ENCODE measurements around the gene IVL.

The IVL gene

GRCh38 chr1:152869808-152870419 is 38.4 kb upstream of the IVL start:
- DNase-seq (ENCODE audit: low read depth) = peak; percentile 18
- H3K4me3 ChIP-seq (ENCODE audit: low read depth, low read length) = no peak overlapping the region
- TF ChIP-seq CTCF (IDR thresholded peaks at IDR 0.05; ENCODE audit: low read depth, low read length, missing control alignments) = peak; percentile 79

DNA sequence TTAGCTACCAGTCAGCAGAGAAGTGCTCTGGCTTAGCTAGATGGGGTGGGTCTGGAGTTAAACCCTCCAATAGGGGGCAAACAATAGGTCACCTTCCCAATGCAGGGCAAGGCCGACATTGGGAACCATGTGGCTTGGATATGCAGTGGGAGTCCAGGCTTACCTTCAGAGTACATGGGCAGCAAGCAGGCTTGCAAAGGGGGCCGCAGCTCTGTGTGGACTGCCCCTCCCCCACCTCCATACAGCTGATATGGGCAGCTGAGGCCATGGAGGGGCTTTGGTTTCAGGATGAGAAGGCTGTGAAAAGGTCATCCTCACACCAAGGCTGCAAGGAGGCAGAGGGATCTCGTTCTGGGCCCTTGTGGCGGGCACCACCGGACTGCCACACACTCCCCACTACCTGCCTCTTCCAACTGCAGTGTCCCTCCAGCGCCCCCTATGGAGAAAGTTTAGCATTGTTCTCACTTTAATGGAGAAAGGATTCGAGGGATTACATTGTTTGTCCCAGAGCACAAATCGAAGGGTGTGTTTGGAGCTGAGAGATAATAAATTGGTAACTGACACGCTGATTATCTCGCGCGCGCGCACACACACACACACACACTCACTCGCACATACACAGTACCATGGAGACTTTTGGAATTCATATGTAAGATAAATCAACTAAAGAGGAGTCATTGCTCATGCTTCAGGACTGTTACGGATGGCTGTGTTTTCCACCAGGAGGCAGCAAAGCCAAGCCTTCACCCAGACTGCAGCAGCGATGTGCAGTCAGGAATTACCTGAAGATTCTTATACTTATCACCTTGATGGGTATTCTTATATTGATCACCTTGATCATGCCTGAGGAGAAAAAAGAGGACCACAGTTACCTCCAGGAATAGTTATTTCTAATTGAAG is 37.3 kb upstream of the IVL start:
- no peak overlapping the region for H3K4me3 ChIP-seq (ENCODE audit: low read depth, low read length)
- no peak for DNase-seq (ENCODE audit: low read depth)
- peak; percentile 42 for TF ChIP-seq CTCF (IDR thresholded peaks at IDR 0.05; ENCODE audit: low read depth, low read length, missing control alignments)

DNA sequence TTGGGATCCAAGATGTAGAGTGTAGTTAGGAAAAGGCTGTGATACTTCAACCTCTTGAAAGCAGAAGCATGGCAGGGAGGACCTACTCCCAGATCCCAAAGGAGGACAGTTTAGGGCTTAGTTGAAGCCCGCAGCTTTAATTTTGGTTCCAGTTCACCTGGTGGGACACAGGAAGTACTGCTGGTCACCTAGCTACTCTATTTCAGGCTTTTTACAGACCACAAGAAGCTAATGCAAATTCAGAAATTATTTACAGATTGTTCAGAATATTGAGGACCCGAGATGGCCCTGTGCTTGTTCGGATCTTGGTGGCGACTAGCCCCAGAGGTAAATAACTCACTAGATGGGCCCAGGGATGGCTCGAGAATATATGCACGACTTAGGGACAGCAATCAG is 36.6 kb upstream of the IVL start:
- no peak for TF ChIP-seq CTCF (IDR thresholded peaks at IDR 0.05; ENCODE audit: low read depth, low read length, missing control alignments)
- H3K4me3 ChIP-seq (ENCODE audit: low read depth, low read length) = no peak overlapping the region; the same call in 1 of the 2 replicates
- no peak for DNase-seq (ENCODE audit: low read depth)

DNA sequence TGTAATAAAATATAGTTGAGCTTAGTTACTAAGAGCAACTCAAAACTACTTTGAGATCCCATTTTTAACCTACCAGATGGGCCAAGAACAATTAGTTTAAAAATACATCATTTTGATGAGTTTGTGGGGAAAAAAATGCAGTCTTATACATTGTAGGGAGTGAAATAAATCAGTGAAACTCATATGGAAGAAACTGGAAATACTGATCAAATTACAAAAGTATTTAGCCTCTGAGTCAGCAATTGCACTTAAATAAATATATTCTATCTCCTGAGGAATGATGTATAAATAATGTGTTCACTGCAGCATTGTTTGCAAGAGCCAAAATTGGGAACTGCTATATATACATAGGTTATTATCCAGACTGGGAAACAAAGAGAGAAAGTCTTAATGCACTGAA is 34.9 kb upstream of the IVL start:
- DNase-seq (ENCODE audit: low read depth) = no peak
- H3K4me3 ChIP-seq (ENCODE audit: low read depth, low read length) = no peak overlapping the region
- TF ChIP-seq CTCF (IDR thresholded peaks at IDR 0.05; ENCODE audit: low read depth, low read length, missing control alignments) = no peak

DNA sequence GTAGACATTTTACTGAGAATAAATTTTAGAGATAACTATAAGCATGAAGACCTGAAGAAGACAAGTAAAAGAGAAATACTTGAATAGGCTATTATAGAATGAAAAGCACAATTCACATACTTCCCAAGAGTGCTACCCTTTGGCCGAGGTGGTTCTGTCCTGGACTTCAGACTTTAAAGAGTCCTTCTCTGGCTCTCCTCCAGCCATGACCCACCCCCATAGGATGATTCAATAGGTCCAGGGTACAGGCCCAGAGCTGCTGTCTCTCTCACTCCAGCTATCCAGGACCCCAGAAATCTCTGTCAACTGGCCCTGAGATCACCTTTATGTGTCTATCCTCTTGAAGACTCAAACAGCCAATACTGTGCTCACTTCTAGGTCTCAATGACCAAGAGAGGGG is 31.5 kb upstream of the IVL start:
- TF ChIP-seq CTCF (IDR thresholded peaks at IDR 0.05; ENCODE audit: low read depth, low read length, missing control alignments) = no peak
- H3K4me3 ChIP-seq (ENCODE audit: low read depth, low read length) = no peak overlapping the region
- no peak for DNase-seq (ENCODE audit: low read depth)

DNA sequence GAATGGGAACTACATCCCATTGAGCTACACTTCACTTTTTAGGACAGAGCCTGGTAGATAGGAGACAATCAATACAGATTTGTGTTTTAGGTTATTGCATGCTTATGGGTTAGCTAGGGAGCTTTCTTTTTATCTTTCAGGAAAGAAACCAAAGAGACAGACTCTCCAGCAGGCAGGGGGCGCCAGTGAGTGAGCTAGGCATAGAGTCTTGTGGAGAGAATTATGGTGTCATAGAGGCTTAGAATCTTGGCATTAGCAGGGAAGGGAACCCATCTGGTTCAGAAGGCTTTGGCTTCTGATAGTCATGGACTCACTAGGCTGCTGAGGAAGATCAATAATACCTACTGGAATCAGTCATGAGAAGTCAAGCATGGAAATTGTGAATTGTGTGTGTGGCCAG is 30.3 kb upstream of the IVL start, which contains the start of gene SMCP:
Gene SMCP, plus strand, starts transcription at position 281 of the 400 bp plus-strand sequence. CDS start 6,101 bp downstream, outside the sequence.
- peak; percentile 58 for TF ChIP-seq CTCF (IDR thresholded peaks at IDR 0.05; ENCODE audit: low read depth, low read length, missing control alignments)
- H3K4me3 ChIP-seq (ENCODE audit: low read depth, low read length) = no peak within 1 kb of the TSS
- DNase-seq (ENCODE audit: low read depth) = no peak

Measured in GM12864 (cell line).